Bronchial epithelial cell (primary cell): ENCODE results near the gene DARS1. TPM values are rescaled to one million over a fixed set of nuclear protein-coding genes. Genes with fewer than 3 reads are reported as not detected.

Experiments
- DNase-seq: peaks from one replicate; pipeline ENCODE4 v3.0.0-alpha.2; 2010; ENCODE audit warnings: low read depth
- FAIRE-seq: peaks from 2 replicates; lab custom pipeline; 2011; peaks lifted over from hg19 to GRCh38; lab: Jason Lieb, UNC
- H3K27me3 ChIP-seq: 2 replicates; pipeline ENCODE4 v1.5.1; 2011; ENCODE audit warnings: low read length; ENCODE audit not compliant: control insufficient read depth, insufficient read depth
- H3K36me3 ChIP-seq: 2 replicates; pipeline ENCODE4 v1.5.1; 2011; ENCODE audit warnings: low read length; ENCODE audit not compliant: control insufficient read depth, insufficient read depth
- H3K4me3 ChIP-seq: 2 replicates; pipeline ENCODE4 v1.5.1; 2011; ENCODE audit warnings: mild to moderate bottlenecking, low read depth, low read length, control low read depth
- CTCF ChIP-seq: IDR thresholded peaks from 2 replicates; pipeline ENCODE4 v1.5.1; 2011; ENCODE audit warnings: mild to moderate bottlenecking, moderate library complexity, low read length, control low read depth, inconsistent platforms; ENCODE audit not compliant: insufficient read depth, severe bottlenecking
- total RNA-seq: library from RNA; depleted of rRNA; stranded (reverse); fragments of >200 nt; gene quantifications from 2 replicates; pipeline ENCODE4 v1.2.1, GENCODE V29; 2014

DARS1 gene
- total RNA-seq, 1 donor from 2014 or later, result 111 TPM

- no peaks in the 10 kb centered on the region for H3K27me3 ChIP-seq
- H3K36me3 ChIP-seq, result peaks cover 2% of the 10 kb centered on the region
- FAIRE-seq (no peak), DNase-seq (no peak)
- no peak for TF ChIP-seq CTCF
- H3K4me3 ChIP-seq, result no peak overlapping the region
Observed at GRCh38 chr2:135903650-135904049, 81.8 kb downstream of the DARS1 start.

GRCh38 chr2:135899567-135899966 is 85.9 kb downstream of the DARS1 start:
- H3K36me3 ChIP-seq, result peaks cover 2% of the 10 kb centered on the region
- FAIRE-seq (no peak), DNase-seq (no peak)
- H3K4me3 ChIP-seq, result no peak overlapping the region
- TF ChIP-seq CTCF, result no peak
- no peaks in the 10 kb centered on the region for H3K27me3 ChIP-seq

- TF ChIP-seq CTCF, result no peak
- no peak for DNase-seq
- no peak overlapping the region for H3K4me3 ChIP-seq
- H3K27me3 ChIP-seq, result no peaks in the 10 kb centered on the region
- no peaks in the 10 kb centered on the region for H3K36me3 ChIP-seq
- no peak for FAIRE-seq
Observed at GRCh38 chr2:135898234-135898786, 87.1 kb downstream of the DARS1 start.

GRCh38 chr2:135894930-135895329 is 90.5 kb downstream of the DARS1 start:
- no peak for DNase-seq
- no peak for FAIRE-seq
- no peaks in the 10 kb centered on the region for H3K36me3 ChIP-seq

GRCh38 chr2:135893374-135893794 is 92.0 kb downstream of the DARS1 start:
- no peak for TF ChIP-seq CTCF
- Histone ChIP-seq H3K36me3 (no peaks in the 10 kb centered on the region), H3K27me3 (no peaks in the 10 kb centered on the region), H3K4me3 (no peak overlapping the region)
- no peak for FAIRE-seq
- DNase-seq, result no peak

More at GRCh38 chr2:135894930-135895329, 90.5 kb downstream of the DARS1 start:
- no peak overlapping the region for H3K4me3 ChIP-seq
- TF ChIP-seq CTCF, result no peak
- no peaks in the 10 kb centered on the region for H3K27me3 ChIP-seq

GRCh38 chr2:135890835-135891234 is 94.6 kb downstream of the DARS1 start:
- DNase-seq, result no peak
- Histone ChIP-seq H3K36me3 (no peaks in the 10 kb centered on the region), H3K4me3 (no peak overlapping the region), H3K27me3 (no peaks in the 10 kb centered on the region)
- no peak for FAIRE-seq
- TF ChIP-seq CTCF, result no peak
